Measurements from ENCODE around the gene CNIH3. TPM values are rescaled to one million over a fixed set of nuclear protein-coding genes. Genes with fewer than 3 reads are reported as not detected.

Gene CNIH3
- total RNA-seq, 2 donors from 2014 or later: 7.9 to 15.3 TPM

DNA sequence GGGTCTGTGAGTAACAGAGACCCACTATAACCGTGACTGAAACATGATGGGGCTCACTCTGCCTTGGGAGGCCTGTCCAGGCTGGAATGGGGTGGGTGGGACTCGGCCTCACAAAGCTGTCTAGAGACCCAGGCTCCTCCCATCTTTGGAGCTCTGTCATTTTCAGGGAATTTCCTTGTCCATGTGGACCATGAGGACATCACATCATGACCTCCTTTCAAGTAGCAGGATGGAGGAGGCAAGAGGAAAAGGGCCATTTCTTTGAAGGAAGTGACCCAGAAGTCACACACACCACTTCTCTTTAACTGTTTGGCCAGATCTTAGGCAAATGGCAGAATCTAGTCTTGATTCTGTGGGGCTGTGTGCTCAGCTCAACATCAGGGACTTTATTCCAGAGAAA is 79.9 kb downstream of the CNIH3 start:
- TF ChIP-seq, protein P1, sequence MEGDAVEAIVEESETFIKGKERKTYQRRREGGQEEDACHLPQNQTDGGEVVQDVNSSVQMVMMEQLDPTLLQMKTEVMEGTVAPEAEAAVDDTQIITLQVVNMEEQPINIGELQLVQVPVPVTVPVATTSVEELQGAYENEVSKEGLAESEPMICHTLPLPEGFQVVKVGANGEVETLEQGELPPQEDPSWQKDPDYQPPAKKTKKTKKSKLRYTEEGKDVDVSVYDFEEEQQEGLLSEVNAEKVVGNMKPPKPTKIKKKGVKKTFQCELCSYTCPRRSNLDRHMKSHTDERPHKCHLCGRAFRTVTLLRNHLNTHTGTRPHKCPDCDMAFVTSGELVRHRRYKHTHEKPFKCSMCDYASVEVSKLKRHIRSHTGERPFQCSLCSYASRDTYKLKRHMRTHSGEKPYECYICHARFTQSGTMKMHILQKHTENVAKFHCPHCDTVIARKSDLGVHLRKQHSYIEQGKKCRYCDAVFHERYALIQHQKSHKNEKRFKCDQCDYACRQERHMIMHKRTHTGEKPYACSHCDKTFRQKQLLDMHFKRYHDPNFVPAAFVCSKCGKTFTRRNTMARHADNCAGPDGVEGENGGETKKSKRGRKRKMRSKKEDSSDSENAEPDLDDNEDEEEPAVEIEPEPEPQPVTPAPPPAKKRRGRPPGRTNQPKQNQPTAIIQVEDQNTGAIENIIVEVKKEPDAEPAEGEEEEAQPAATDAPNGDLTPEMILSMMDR (IDR thresholded peaks at IDR 0.05): no peak
- TF ChIP-seq POLR2A (IDR thresholded peaks at IDR 0.05): no peak
- Histone ChIP-seq H3K36me3 (replicated peaks in 1 of 2; ENCODE audit: insufficient read depth in 1 of 2, low read depth in 2 of 2) (no peaks in the 10 kb centered on the region), H3K27ac (no peak overlapping the region), H3K4me1 (no peaks in the 10 kb centered on the region), H3K4me3 (no peak overlapping the region), H3K27me3 (no peaks in the 10 kb centered on the region), H3K9me3 (no peaks in the 10 kb centered on the region)
- DNase-seq (no peak), ATAC-seq (no peak)
- WGBS, 2 donors: 84 to 85% methylated on average over 2 of the region's 2 CpGs
- intact Hi-C loops (cut with DNase I): no loop called here

DNA sequence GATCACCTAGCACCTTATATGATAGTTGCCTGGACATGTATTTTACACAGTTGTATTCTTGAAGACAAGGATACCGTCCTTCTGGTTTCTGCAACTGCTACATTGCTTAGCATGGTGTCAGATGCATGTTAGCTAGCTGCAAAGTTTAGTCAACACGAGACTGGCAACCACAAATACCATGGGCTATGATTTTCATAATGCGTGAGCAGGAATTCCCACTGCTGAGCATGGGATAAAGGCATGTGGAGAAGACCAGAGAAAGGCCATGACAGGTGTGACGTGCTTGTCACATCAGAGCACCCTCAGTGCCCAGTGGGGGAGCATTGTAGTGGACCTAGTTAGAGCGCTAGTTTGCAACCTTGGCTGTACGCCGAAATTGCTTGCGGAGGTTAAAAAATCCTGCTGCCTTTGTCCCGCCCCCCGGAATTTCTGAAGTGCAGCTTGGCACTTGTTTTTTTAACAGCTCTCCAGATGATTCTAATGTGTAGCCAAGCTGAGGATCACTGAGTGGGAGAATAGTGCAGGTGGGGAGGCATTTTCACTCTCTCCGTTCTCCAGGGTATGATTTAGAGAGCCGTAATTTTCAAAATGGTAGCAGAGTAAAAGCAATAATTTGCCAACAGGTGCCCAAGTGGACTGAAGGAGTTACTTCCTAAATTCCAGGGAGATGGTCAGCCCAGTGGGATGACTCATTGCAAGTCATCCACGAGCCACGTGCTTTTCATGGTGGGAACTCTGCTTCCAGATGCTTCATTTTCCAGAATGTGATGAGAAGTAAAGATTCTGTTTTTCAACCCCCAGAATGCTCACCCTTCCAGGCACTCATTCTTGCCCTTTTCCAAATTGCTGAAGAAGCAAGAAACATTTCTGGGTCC is 81.0 kb downstream of the CNIH3 start:
- intact Hi-C loops (cut with DNase I): no loop called here
- Histone ChIP-seq H3K4me1 (no peaks in the 10 kb centered on the region), H3K9me3 (no peaks in the 10 kb centered on the region), H3K27ac (no peak overlapping the region), H3K4me3 (no peak overlapping the region), H3K36me3 (replicated peaks in 1 of 2; ENCODE audit: insufficient read depth in 1 of 2, low read depth in 2 of 2) (no peaks in the 10 kb centered on the region), H3K27me3 (no peaks in the 10 kb centered on the region)
- TF ChIP-seq, protein P1 (IDR thresholded peaks at IDR 0.05): no peak
- no peak for TF ChIP-seq POLR2A (IDR thresholded peaks at IDR 0.05)
- WGBS, 2 donors: 87 to 95% methylated on average over 14 of the region's 14 CpGs
- ATAC-seq: no peak
- no peak for DNase-seq

DNA sequence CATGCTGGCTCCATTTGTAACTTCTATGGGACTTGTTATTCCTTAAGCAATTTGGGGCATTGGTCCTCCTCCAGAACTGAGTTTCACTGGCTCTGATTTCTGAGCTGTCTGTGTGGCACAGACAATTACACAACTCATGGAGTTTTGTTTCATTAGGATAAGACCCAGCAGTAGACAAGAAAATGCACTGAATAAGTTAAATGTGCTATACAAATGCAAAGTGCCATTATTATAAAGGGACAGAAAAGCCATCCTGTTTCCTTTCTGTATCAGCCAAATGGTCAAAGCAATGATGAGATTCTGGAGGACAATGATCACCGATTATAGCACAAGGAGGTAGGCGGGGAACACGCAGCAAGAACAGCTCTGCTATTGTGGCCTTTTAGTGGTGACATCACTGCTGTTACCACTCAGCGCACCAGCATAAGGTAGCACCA is 81.9 kb downstream of the CNIH3 start:
- H3K4me3 ChIP-seq: no peak overlapping the region
- no peak overlapping the region for H3K27ac ChIP-seq
- H3K27me3 ChIP-seq: no peaks in the 10 kb centered on the region
- DNase-seq: no peak
- no peaks in the 10 kb centered on the region for H3K9me3 ChIP-seq
- TF ChIP-seq, protein P1 (IDR thresholded peaks at IDR 0.05): no peak
- no peak for TF ChIP-seq POLR2A (IDR thresholded peaks at IDR 0.05)
- intact Hi-C loops (cut with DNase I): no loop called here
- ATAC-seq: no peak
- no peaks in the 10 kb centered on the region for H3K36me3 ChIP-seq (replicated peaks in 1 of 2; ENCODE audit: insufficient read depth in 1 of 2, low read depth in 2 of 2)
- no peaks in the 10 kb centered on the region for H3K4me1 ChIP-seq
- WGBS, 2 donors: 70 to 97% methylated on average over 4 of the region's 4 CpGs

DNA sequence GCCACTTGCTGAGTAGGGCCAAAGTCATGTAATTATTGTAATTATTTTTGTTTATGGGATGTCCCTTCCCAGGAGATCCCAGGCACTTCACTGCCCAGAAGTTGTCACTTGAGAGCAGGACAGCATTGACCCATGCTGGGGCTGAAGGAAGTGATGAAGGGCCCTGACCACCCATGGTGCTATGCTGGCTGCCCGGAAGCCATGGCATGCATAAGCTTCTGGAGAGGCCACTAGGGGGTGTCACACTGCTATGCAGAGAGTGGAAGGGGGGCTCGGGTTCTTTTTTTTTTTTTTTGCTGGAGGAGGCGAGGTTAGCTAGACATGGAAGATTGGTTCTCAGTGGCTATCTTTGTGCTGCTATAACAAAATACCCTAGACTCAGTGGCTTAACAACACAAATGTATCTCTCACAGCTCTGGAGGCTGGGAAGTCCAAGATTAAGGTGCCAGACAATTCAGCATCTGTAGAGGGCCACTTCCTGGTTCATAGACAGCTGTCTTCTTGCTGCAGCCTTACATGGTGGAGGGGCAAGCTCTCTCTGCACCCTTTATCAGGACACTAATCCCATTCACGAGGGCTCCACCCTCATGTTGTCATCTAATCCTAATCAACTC is 84.9 kb downstream of the CNIH3 start:
- 82 to 87% methylated on average over 4 of the region's 4 CpGs for WGBS, 2 donors
- no peak for ATAC-seq
- H3K36me3 ChIP-seq (replicated peaks in 1 of 2; ENCODE audit: insufficient read depth in 1 of 2, low read depth in 2 of 2): no peaks in the 10 kb centered on the region
- H3K9me3 ChIP-seq: no peaks in the 10 kb centered on the region
- TF ChIP-seq, protein P1 (IDR thresholded peaks at IDR 0.05): no peak
- no peak for TF ChIP-seq POLR2A (IDR thresholded peaks at IDR 0.05)
- H3K4me1 ChIP-seq: no peaks in the 10 kb centered on the region
- H3K27me3 ChIP-seq: no peaks in the 10 kb centered on the region
- intact Hi-C loops (cut with DNase I): no loop called here
- DNase-seq: no peak
- H3K4me3 ChIP-seq: no peak overlapping the region
- no peak overlapping the region for H3K27ac ChIP-seq
